ENCODE results near the gene NCK2. TPM values are rescaled to one million over a fixed set of nuclear protein-coding genes. Genes with fewer than 3 reads are reported as not detected.

NCK2 gene
- total and polyA plus RNA-seq, 9 of the 15 experiments (the other 6 are each of a cell fraction or from before 2014, with no cell fraction given): 0.90 to 27.9 (median 15.9) TPM

DNA sequence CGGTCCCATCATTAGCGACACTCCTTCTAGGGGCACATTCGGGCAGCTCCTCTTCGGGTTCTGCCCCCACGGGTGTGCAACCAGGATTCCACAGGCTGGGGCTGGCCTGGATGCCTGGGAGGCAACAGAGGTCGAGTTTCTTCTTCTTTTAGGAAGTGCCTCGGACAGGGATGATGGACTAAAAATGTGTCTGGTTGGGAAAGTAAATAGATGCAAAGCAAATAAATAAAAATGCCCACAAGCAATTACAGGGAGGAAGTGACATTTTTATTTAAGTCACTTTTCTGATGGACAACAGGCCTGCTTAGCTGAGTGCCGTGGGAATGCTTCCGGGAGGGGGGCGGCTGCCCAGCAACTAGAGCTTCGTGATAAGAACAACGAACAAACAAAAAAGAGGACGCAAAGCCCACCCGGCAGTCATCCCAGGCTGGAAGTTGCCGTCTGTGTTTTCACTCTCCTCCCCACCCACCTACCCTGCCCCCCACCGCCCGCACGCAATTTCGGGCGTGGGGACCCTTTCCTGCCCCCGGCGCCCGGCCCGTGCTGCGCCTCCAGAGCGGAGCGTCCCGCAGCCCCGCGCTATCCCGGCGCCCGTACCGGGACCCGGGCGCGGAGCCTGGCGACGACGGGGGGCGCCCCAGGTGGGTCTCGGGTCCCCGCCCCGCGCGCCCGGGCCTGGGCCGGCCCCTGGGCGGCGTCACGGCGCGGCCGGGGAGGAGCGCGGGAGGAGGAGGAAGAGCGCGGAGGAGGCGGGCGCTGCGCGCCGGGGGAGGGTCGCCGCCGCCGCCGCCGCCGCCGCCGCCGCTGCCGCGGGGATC, 412 bp upstream of the NCK2 start (continued):
- TF ChIP-seq POLR2G (IDR thresholded peaks at IDR 0.05; ENCODE audit: low read depth, low read length) (peak; percentile 61), TCFL5 (CRISPR knock-in tag; conservative IDR thresholded peaks at IDR 0.05) (no peak), POLR2H (tag; IDR thresholded peaks at IDR 0.05; ENCODE audit: low read depth) (peak; percentile 49; the same call in 1 of the 2 replicates), ARID4B (CRISPR knock-in tag; IDR thresholded peaks at IDR 0.05) (no peak), ARID2 (IDR thresholded peaks at IDR 0.05) (no peak)

Data from K562 (cell line).